GDM1 (cell line): ENCODE measurements around the gene LAMC2.
"Not testable (repeated sequence)": the region's sequence is repeated elsewhere in the genome, so short reads cannot be mapped to it uniquely, and the experiment has no call there.

Experiments
- DNase-seq: peaks from one replicate; lab custom pipeline; 2025; lab: John Stamatoyannopoulos, UW

The LAMC2 gene

DNA sequence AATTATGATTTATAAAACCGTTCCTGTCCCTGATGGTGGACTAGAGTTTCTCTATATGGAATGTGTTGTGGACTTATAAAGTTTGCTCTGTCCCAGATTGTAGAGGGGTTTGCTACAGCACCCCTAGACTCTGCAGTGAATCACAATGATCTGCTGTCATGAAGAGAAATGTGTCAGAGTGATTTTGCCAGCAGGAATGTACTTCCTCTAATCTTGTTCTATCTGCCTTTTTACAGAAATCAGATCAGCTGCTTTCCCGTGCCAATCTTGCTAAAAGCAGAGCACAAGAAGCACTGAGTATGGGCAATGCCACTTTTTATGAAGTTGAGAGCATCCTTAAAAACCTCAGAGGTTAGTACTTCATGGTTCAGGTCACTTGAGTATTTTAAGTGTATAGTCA, 52.0 kb downstream of the LAMC2 start:
- DNase-seq, result no peak

DNA sequence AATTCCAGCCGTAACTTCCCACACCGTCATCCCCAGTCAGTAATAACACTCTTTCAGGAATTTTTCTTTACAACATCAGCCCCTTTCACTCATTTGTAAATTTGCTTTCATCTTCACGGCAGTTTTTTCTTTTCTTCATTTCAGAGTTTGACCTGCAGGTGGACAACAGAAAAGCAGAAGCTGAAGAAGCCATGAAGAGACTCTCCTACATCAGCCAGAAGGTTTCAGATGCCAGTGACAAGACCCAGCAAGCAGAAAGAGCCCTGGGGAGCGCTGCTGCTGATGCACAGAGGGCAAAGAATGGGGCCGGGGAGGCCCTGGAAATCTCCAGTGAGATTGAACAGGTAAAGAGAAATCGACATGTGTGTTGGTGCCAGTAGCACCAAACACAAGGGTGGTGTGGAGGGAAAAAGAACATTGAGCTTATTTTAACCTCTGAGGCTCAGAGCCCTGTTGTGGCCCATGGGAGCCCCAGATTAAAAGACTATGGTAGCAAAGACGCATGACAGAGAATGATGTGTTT, 53.2 kb downstream of the LAMC2 start:
- no peak for DNase-seq

DNA sequence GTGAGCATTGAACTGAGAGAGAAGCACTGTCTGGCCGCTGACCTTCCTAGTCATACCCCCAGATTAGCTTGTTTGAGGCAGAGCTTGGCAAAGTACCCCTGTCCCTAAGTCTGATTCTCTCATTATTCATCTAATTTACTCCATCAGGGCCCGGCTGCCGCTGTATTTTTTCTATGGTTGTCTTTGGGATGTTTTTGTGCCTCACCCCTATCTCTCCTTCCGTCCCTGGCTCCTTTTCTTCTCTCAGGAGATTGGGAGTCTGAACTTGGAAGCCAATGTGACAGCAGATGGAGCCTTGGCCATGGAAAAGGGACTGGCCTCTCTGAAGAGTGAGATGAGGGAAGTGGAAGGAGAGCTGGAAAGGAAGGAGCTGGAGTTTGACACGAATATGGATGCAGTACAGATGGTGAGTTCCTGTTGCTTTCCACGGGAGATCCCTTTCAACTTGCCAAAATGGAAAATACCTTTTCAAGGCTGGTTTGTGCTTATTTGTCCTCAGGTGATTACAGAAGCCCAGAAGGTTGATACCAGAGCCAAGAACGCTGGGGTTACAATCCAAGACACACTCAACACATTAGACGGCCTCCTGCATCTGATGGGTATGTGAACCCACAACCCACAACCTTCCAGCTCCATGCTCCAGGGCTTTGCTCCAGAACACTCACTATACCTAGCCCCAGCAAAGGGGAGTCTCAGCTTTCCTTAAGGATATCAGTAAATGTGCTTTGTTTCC, 53.9 kb downstream of the LAMC2 start:
- DNase-seq, result no peak

DNA sequence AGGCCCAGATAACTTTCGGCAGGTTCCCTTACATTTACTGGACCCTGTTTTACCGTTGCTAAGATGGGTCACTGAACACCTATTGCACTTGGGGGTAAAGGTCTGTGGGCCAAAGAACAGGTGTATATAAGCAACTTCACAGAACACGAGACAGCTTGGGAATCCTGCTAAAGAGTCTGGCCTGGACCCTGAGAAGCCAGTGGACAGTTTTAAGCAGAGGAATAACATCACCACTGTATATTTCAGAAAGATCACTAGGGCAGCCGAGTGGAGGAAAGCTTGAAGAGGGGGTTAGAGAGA, 54.4 kb downstream of the LAMC2 start:
- no peak for DNase-seq

DNA sequence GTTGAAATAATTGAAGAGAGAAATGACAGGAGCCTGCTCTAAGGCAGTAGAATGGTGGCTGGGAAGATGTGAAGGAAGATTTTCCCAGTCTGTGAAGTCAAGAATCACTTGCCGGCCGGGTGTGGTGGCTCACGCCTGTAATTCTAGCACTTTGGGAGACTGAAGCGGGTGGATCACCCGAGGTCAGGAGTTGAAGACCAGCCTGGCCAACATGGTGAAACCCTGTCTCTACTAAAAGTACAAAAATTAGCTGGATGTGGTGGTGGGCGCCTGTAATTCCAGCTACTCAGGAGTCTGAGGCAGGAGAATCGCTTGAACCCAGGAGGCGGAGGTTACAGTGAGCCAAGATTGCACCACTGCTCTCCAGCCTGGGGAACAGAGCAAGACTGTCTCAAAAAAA, 54.8 kb downstream of the LAMC2 start:
- not testable (repeated sequence) for DNase-seq

DNA sequence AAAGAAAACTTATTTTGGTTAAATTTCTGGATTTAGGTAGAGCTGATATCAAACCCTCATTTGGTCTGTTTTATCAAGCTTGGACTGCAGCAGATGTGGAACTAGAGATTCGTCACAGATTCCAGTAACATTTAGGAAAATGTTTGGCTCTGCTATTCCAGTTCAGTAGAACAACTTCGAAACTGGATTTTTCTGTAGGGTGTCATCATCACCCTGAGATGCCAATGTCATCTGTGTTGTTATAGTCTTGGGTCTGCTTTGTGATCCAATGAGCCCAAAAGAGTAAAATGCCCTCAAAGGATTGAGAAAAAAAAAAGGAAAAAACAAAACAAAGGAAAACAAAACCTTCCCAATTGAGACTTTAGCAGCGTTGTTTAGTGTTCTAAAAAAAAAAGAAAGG, 55.4 kb downstream of the LAMC2 start:
- no peak for DNase-seq

DNA sequence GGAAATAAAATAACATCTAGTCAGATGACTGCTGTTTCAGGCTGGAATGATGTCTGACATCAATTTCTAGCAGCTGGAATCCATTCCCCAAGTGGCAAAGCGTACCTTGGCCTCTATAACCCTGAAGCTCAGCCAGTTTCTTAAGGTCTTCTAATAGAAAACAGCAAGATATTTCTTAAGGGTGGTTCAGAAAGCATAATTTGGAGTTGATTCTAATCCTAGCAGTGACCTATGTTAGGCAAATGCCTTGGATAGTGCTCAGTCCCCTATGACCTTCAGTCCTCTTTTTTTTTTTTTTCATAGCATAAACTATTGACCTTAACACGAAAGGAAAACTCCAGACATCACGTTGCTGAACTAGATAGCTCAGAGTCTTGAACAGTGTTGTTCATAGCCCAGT, 56.5 kb downstream of the LAMC2 start:
- DNase-seq, result no peak

DNA sequence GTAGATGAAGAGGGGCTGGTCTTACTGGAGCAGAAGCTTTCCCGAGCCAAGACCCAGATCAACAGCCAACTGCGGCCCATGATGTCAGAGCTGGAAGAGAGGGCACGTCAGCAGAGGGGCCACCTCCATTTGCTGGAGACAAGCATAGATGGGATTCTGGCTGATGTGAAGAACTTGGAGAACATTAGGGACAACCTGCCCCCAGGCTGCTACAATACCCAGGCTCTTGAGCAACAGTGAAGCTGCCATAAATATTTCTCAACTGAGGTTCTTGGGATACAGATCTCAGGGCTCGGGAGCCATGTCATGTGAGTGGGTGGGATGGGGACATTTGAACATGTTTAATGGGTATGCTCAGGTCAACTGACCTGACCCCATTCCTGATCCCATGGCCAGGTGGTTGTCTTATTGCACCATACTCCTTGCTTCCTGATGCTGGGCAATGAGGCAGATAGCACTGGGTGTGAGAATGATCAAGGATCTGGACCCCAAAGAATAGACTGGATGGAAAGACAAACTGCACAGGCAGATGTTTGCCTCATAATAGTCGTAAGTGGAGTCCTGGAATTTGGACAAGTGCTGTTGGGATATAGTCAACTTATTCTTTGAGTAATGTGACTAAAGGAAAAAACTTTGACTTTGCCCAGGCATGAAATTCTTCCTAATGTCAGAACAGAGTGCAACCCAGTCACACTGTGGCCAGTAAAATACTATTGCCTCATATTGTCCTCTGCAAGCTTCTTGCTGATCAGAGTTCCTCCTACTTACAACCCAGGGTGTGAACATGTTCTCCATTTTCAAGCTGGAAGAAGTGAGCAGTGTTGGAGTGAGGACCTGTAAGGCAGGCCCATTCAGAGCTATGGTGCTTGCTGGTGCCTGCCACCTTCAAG, 57.3 kb downstream of the LAMC2 start:
- DNase-seq, result no peak

DNA sequence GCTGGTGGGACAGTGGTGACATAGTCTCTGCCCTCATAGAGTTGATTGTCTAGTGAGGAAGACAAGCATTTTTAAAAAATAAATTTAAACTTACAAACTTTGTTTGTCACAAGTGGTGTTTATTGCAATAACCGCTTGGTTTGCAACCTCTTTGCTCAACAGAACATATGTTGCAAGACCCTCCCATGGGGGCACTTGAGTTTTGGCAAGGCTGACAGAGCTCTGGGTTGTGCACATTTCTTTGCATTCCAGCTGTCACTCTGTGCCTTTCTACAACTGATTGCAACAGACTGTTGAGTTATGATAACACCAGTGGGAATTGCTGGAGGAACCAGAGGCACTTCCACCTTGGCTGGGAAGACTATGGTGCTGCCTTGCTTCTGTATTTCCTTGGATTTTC, 58.4 kb downstream of the LAMC2 start:
- DNase-seq, result no peak

DNA sequence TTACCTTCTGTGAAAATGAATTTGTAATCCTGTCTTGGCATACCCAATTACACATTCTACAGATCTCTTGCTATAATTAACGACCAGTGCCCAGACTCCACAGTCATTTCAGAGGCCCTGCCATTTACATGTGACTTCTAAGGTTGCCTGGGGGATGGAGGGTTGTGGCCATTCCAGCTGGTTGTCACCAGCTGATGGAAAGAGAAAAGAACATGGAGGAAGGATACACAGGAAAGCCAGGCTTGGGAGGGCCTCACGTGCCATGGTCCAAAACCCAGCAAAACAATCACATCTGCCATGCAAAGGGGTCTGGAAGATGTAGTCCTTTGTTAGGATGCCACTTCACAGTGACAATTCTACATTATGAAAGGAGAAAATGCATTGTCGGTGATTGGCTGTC, 59.3 kb downstream of the LAMC2 start:
- no peak for DNase-seq

DNA sequence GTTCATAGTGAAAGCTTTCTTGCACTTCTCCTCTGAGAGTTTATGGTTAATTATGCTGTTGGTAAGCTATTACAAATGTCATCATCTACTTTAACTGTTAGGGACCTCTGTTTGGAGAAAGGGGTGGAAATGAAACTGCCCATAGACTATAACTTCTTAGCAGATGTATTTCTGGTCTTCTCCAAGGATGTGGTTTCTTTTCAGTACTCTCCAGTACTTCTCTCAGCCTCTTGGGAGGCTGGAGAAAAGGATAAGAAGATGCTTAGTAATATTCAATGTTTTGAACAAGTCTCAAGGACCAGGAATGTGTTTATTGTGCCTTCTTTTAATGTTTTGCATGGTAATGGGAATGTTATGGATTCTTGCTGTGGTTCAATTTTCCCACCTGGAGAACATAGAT, 60.4 kb downstream of the LAMC2 start:
- no peak for DNase-seq

DNA sequence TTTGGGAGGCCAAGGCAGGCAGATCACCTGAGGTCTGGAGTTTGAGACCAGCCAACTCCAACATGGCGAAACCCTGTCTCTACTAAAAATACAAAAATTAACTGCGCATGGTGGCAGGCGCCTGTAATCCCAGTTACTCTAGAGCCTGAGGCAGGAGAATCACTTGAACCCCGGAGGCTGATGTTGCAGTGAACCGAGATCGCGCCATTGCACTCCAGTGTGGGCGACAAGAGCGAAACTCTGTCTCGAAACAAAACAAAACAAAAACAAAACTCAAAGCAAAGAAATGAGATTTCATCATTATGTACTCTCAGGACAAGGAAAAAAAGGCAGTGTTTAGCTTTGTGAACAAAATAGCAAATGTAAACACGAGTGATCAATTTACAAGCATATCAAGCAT, 61.0 kb downstream of the LAMC2 start:
- DNase-seq, result no peak

DNA sequence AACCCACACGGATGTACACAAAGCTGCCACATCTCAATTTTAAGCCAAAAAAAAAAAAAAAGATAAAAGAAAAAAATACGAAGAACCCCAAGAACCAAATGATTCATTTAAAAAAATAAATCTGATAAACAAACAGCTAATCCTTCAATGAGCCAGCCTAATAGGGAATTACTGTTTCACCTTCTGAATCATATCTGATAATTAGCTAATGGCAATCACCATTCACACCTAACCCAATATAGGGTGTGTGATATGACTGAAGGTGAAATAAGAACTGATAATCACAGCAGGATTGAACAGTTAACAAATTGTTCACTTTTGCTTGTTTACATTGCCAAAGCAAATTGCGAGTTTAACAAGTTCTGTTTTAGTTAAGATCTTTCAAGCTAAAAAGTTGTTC, 61.4 kb downstream of the LAMC2 start:
- no peak for DNase-seq

DNA sequence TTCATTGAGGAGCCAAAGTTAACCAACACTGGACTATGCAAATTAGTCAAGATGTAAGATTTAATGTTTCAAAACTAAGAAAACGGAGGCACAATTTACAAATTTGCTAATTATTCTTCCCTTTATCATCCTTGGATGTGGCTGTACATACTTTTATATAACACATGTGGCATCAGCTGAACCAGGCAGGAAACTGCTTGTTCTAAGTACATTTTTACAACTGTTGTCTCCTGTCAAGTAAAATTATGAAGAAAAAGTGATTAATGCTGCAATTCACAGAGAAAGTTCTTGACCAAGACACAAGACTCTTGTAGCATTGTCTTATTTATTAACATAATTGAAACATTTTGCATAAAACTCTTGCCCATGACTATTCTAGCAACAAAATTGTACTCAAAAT, 61.9 kb downstream of the LAMC2 start:
- no peak for DNase-seq

DNA sequence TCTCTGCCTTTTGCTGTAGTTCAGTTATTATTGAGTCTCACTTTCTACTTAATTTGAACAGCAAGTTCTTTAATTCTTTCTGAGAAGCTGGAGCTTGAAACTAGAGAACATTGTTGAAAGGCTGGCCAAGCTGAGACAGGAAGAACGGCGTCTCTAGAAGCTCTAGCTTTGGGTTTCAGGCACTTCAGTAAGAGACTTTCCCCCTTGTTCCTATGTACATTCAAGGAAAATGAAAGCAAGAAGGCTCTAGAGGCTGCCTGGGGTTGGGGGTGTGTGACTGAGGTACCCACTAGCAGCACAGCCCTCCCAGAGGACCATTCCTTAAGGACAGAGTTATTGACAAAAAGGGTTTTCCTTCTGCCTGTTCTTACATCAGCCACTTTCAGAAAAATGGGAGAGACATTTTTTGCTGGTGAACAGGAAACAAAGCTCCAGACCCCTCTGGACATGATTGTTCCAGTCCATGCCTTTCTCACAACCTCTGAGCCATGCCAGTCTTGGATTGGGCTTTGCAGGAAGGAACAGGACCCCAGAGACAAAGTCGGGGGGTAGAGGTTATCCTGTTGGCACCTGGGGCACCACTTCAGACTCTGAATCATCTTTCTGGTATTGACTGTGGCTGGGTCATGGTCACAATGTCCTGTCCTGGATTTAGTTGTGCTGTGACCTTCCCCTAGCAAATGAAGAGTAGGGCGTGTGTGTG, 63.1 kb downstream of the LAMC2 start:
- no peak for DNase-seq

DNA sequence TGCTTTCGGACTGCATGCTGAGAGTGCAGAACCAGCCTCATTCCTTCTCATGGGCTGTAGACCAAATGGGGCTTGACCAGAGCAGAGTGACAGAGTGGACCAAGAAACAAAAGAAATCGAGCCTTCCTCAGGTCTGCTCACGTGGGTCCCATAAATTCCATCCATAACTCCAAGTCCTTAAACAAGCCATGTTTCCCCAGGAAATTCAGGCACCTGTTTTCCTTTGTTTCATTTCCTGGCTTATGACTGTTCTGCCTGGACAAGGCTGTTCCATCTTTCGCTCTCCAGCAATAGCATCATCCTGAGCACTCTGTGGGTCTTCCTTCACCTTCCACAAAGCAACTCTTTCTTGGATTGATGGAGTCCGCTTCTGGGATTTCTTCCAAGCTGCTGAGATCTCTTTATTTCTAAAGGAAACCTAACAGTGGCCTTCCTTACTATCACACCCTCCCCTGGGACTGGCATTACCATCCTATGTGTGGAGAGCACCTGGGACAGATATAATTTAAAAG, 63.9 kb downstream of the LAMC2 start:
- no peak for DNase-seq

DNA sequence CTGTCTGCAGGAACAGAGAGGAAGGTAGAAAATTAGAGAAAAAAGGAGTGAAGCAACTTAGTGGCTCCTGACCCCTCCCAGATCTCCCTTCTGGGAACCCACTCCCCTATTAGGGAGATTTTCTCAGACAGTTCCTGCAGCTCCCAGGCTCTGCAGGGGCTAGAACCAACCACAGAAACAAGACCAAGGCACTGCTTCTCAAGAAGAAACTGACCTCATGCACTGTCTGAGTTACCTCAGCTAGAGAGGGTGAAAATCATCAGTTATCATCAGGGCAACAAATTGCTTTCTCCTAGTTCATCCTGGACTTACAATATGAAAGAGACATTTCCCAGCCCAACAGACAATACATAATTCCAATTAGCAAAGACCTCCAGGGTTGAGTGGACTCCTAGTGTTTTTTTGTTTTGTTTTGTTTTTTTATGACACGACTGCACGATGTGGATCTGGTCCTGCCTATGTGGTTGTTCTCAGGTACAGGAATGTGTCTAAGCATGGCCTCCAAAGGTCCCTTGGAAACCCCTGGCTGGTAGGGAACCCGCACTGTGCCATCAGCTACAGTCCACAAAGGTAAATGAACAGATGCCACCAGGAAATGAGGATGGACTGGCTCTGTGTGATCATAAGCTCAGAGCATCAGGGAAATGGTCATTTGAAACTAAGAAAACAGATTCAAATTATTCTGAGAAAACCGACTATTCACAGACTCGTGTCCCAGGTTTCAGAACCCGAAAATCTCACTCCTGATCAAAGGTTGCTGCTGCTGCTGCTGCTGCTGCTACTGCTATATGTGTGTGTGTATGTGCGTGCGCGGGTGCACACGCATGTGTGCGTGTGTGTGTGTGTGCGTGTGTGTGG, 65.3 kb downstream of the LAMC2 start:
- DNase-seq, result no peak

DNA sequence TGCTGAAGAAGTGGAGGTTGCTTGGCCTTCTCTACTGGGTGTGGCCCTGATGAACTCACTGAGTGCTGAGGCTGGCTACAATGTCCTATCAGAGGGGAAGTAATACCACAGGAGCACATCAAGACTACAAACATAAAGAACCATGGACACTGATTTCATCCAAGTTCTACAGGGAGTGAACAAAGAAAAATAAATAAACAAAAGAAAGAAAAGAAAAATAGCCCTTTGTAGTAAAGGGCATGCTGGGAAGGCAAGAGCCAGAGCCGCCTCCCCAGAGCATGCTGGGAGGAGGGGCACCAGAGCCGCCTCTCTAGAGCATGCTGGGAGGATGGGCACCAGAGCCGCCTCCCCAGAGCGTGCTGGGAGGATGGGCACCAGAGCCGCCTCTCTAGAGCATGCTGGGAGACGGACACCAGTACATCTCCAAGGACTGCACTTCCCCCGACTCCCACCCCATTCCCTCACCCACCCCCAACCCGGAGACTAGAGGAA, 65.9 kb downstream of the LAMC2 start:
- no peak for DNase-seq

DNA sequence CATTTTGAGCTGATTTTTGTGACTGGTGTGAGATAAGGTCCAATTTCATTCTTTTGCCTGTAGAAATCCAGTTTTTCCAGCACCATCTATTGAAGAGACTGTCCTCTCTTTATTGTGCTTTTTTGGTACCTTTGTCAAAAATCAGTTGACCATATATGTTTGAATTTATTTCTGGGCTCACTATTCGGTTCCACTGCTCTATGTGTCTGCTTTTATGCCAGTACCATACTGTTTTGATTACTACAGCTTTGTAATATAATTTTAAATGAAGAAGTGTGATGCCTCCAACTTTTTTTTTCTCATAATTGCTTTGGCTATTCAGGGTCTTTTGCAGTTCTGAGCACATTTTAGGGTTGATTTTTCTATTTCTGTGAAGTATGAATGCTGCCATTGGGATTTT, 69.0 kb downstream of the LAMC2 start:
- no peak for DNase-seq

DNA sequence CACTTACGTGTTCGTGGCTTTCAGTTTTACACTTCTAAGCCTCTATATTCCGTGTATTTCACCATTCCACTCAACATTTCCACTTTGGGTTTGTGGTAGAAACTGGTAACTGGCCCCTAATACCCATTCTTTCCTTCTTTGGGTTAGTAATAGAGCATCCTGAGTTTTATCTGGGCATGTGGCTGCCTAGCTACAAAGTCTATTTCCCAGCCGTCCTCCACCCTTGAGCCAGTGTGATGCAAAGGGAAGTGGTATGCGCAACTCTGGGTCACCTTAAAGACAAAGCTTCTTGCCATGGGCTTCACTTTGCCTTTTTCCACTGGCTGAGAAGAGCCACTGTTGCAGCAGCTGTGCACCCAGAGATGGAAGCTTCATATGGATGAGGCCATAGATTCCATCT, 73.9 kb downstream of the LAMC2 start:
- DNase-seq, result no peak

DNA sequence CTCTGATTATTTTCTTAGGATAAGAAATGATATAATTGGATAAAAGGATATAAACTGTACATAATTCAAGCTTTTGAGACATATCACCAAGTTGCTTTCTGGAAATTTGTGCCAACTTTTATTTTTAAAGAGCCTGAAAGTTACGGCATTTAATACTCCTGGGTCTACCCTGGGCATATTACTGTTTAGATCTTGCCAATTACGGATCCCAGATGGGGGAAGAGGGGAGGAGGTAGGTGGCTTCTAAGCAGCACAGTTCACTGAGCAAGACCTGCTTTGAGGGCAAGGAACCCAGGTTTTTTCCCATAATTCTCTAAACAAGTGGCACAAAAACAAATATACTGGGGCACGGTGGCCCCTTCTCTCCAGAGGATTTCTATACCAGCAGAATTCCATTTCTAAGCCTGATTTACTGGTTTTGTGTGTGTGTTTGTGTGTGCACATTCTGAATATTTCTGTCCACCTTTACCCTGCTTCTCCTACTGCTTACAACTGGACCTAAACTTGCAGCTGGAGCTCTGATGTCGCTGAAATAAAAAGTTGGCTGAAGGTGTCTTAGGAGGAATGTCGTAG, 76.7 kb downstream of the LAMC2 start:
- no peak for DNase-seq
